ENCODE measurements around the gene MRPL43. TPM values are rescaled to one million over a fixed set of nuclear protein-coding genes. Genes with fewer than 3 reads are reported as not detected.

MRPL43 gene
- total and polyA plus RNA-seq, 9 of the 15 experiments (the other 6 are each of a cell fraction or from before 2014, with no cell fraction given) = 15.1 to 63.7 (median 37.2) TPM

- no peak for TF ChIP-seq MLX (CRISPR knock-in tag; conservative IDR thresholded peaks at IDR 0.05)
- TF ChIP-seq SIX5 (IDR thresholded peaks at IDR 0.05; ENCODE audit: borderline replicate concordance in 1 of 2, insufficient read depth in 1 of 2, low read depth in 1 of 2, low read length in 2 of 2) = no peak
- TF ChIP-seq YBX1 (IDR thresholded peaks at IDR 0.05) = no peak
- no peak for TF ChIP-seq ZNF511 (CRISPR knock-in tag; IDR thresholded peaks at IDR 0.05)
- no peak for TF ChIP-seq ZNF444 (CRISPR knock-in tag; IDR thresholded peaks at IDR 0.05)
- no peak for TF ChIP-seq ID3 (CRISPR knock-in tag; IDR thresholded peaks at IDR 0.05)
- 0 out of 2 replicates have a peak, but pooled peaks have one; percentile 31 for TF ChIP-seq ID3 (tag; IDR thresholded peaks at IDR 0.05)
- TF ChIP-seq KLF1 (tag; IDR thresholded peaks at IDR 0.05) = no peak
- TF ChIP-seq SIN3B (IDR thresholded peaks at IDR 0.05; ENCODE audit: low read depth) = peak; percentile 78; the same call in 1 of the 2 replicates
- TF ChIP-seq ARID2 (IDR thresholded peaks at IDR 0.05) = no peak
- no peak for TF ChIP-seq ZBTB12 (CRISPR knock-in tag; IDR thresholded peaks at IDR 0.05)
- no peak for TF ChIP-seq STAG1 (CRISPR knock-in tag; IDR thresholded peaks at IDR 0.05; ENCODE audit: borderline replicate concordance)
- TF ChIP-seq CBFA2T2 (conservative IDR thresholded peaks at IDR 0.05) = no peak
- TF ChIP-seq FOXM1 (IDR thresholded peaks at IDR 0.05; ENCODE audit: low read depth) = no peak
- TF ChIP-seq FOXM1 (CRISPR knock-in tag; IDR thresholded peaks at IDR 0.05; ENCODE audit: low read depth) = no peak
- TF ChIP-seq CHCHD3 (CRISPR knock-in tag; IDR thresholded peaks at IDR 0.05) = no peak
- TF ChIP-seq THAP7 (CRISPR knock-in tag; IDR thresholded peaks at IDR 0.05) = no peak
- TF ChIP-seq TEAD4 (IDR thresholded peaks at IDR 0.05; ENCODE audit: low read length) = no peak
- TF ChIP-seq TEAD4 (CRISPR knock-in tag; IDR thresholded peaks at IDR 0.05; ENCODE audit: borderline replicate concordance) = no peak
- 0 out of 2 replicates have a peak, but pooled peaks have one; percentile 43 for TF ChIP-seq ELF2 (CRISPR knock-in tag; IDR thresholded peaks at IDR 0.05)
- 0 out of 2 replicates have a peak, but pooled peaks have one; percentile 65 for TF ChIP-seq LCOR (CRISPR knock-in tag; IDR thresholded peaks at IDR 0.05)
- TF ChIP-seq CHD4 (IDR thresholded peaks at IDR 0.05; ENCODE audit: insufficient read depth, insufficient replicate concordance, low read depth, low read length, poor library complexity, severe bottlenecking) = no peak
- TF ChIP-seq ZNF12 (CRISPR knock-in tag; IDR thresholded peaks at IDR 0.05) = no peak
- no peak for TF ChIP-seq MBD1 (CRISPR knock-in tag; IDR thresholded peaks at IDR 0.05)
Observed at GRCh38 chr10:100986952-100987684, at the start of gene MRPL43, which contains the start of gene TWNK (continued).
